Spleen (tissue), 7 donors: Measurements from ENCODE around the gene GSN.

Source experiments
- CTCF ChIP-seq, 11 experiments: fragments of 200-600 bp in 7 of 11; fragments of 450-650 bp in 4 of 11; sonication (generic) in 4 of 11; IDR thresholded peaks in 8 of 11; conservative IDR thresholded peaks in 3 of 11; 1 replicate in 7 of 11; 2 replicates in 4 of 11; pipeline versions ENCODE4 v1.4.0 to v1.8.0; 2016 to 2021; ENCODE audit warnings: antibody characterized with exemption in 11 of 11, inconsistent platforms in 4 of 11, mild to moderate bottlenecking in 1 of 11
- POLR2A ChIP-seq, 3 donors: fragments of 450-650 bp; IDR thresholded peaks; one replicate each; pipeline ENCODE4 v1.5.1; 2017; ENCODE audit warnings: antibody characterized with exemption in 3 of 3, mild to moderate bottlenecking in 1 of 3
- donor health status: DM: no; HTN: no; CAD: no; lungs with moderate emphysema.
- donor health status: DM: no; HTN: no; CAD: no.
- donor health status: DM: no; HTN: no; CAD: no.

GRCh38 chr9:121268851-121269641 lies 1.1 kb downstream of the GSN start:
- no peak for TF ChIP-seq CTCF (IDR thresholded peaks at IDR 0.05 in 8 of 11, conservative IDR thresholded peaks at IDR 0.05 in 3 of 11)
- no peak for TF ChIP-seq POLR2A (IDR thresholded peaks at IDR 0.05)
